ENCODE measurements around the gene CACNB1. TPM values are rescaled to one million over a fixed set of nuclear protein-coding genes. Genes with fewer than 3 reads are reported as not detected.

Gene CACNB1
- total and polyA plus RNA-seq, 2 donors = 7.4 to 9.1 TPM

DNA sequence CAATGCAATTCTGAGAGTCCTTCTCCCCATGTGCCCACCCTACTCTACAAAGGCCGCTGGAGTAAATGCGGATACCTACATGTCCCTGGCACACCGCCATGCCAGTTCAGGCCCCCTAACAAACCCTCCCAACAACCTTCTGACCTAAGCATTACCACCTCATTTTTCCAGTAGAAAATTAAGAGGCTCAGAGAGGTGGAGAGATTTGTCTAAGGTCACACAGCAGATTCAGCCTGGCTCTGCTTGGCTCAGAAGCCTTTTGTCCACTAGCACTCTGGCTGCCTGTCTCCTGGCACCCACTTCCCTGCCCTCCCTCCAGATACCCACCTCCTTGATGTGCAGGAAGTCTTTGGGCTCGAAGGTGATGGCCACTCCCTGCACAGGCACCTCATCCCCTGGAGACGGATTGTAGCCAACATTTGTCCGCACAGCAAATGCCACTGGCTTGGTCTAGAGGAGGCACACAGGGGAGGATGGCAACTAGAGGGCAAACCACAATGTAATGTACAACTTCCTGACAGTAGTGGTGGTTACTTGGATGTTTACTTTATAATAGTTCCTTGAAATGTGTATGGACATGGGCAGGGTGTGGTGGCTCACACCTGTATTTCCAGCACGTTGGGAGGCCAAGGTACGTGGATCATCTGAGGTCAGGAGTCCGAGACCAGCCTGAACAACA lies 10.2 kb downstream of the CACNB1 start:
- 94% methylated on average over 9 of the region's 9 CpGs for WGBS
- no peaks in the 10 kb centered on the region for H3K4me1 ChIP-seq (ENCODE audit: insufficient read depth)
- no peak overlapping the region for H3K27ac ChIP-seq (ENCODE audit: low read depth)
- no peak for DNase-seq (ENCODE audit: extremely low spot score)
- H3K4me3 ChIP-seq (ENCODE audit: low read depth, low read length) = no peak overlapping the region
- peaks cover 5% of the 10 kb centered on the region for H3K36me3 ChIP-seq (ENCODE audit: insufficient read depth)

DNA sequence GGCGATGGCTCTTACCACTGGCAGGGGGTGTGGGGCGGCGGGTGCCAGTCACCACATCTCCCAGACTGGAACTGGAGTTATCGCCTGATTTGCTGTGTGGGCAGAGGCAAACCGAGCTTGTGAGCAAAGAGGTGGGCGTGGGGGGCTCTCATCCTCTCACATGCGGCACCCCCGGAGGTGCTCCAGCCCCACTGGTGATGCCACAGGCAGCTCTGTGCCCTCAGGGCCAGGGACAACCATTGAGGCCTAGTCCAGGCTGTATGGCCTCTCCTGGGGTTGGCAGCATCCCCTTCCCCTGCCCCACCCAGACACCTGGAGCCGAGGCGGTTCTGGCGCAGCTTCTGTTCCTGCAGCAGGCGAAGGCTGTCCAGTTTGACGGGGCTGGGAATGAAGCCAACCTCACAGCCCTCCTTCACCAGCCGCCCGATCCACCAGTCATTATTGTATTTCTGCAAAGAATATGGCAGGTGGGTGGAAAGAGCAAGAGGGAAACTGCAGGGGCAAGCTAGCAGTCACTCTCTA lies 10.9 kb downstream of the CACNB1 start:
- H3K36me3 ChIP-seq (ENCODE audit: insufficient read depth) = peaks cover 2% of the 10 kb centered on the region
- no peak overlapping the region for H3K4me3 ChIP-seq (ENCODE audit: low read depth, low read length)
- no peak for DNase-seq (ENCODE audit: extremely low spot score)
- H3K27ac ChIP-seq (ENCODE audit: low read depth) = no peak overlapping the region
- H3K4me1 ChIP-seq (ENCODE audit: insufficient read depth) = no peaks in the 10 kb centered on the region
- 81% methylated on average over 15 of the region's 15 CpGs for WGBS

DNA sequence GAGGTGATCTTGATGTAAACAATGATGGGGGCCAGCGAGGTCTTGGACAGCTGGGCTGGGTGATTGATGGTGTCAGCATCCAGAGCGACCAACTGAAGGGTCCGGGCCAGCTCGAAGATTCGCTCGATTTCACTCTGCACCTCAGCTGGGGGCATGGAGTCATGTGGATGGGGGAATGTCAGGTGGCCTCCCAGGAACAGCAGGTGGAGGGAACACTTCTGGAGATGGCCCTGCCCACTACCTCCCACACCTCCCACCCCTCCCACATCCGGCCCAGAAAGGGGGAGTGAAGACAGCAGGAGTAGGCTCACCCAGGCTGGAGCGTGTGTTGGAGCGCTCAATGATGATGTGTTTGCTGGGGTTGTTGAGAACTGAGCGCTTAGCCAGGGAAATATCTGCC lies 13.7 kb downstream of the CACNB1 start:
- no peak overlapping the region for H3K4me3 ChIP-seq (ENCODE audit: low read depth, low read length)
- H3K4me1 ChIP-seq (ENCODE audit: insufficient read depth) = no peaks in the 10 kb centered on the region
- H3K27ac ChIP-seq (ENCODE audit: low read depth) = no peak overlapping the region
- 86% methylated on average over 10 of the region's 10 CpGs for WGBS
- H3K36me3 ChIP-seq (ENCODE audit: insufficient read depth) = no peaks in the 10 kb centered on the region
- no peak for DNase-seq (ENCODE audit: extremely low spot score)

DNA sequence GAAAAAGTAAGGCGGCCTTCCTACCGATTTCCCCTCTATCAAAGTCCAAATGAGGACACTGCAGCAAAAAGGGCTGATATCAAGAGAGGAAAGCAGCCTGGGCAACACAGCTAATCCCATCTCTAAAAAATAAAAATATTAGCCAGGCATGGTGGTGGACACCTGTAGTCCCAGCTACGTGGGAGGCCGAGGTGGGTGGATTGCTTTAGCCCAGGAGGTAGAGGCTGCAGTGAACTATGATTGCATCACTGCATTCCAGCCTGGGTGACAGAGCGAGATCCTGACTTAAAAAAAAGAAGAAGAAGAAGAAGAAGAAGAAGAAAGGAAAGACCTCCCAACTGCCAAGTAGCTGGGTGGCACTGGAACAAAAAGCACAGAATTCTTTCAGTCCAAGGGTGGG lies 14.4 kb downstream of the CACNB1 start:
- WGBS = 95% methylated on average over 5 of the region's 5 CpGs
- Histone ChIP-seq H3K36me3 (ENCODE audit: insufficient read depth) (no peaks in the 10 kb centered on the region), H3K4me1 (ENCODE audit: insufficient read depth) (peaks cover 1% of the 10 kb centered on the region), H3K27ac (ENCODE audit: low read depth) (no peak overlapping the region), H3K4me3 (ENCODE audit: low read depth, low read length) (no peak overlapping the region)
- no peak for DNase-seq (ENCODE audit: extremely low spot score)

DNA sequence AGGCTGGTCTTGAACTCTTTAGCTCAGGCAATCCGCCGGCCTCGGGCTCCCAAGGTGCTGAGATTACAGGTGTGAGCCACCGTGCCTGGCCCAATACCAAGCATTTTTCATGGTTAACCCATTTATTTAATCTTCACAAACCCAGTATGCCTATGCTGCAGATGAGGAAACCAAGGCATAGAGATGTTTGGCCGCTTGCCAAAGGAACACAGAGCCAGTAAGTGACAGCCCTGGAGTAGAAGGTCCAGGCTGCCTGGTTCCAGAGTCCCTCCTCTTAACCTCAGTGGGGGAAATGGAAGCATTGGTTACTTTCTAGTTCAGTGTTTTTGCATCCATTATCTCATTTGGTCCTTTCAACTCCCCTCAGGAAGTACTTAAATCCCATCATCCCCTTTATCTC lies 16.2 kb downstream of the CACNB1 start:
- no peak overlapping the region for H3K4me3 ChIP-seq (ENCODE audit: low read depth, low read length)
- WGBS = 93% methylated on average over 5 of the region's 5 CpGs
- no peak for DNase-seq (ENCODE audit: extremely low spot score)
- peaks cover 1% of the 10 kb centered on the region for H3K4me1 ChIP-seq (ENCODE audit: insufficient read depth)
- H3K27ac ChIP-seq (ENCODE audit: low read depth) = no peak overlapping the region
- H3K36me3 ChIP-seq (ENCODE audit: insufficient read depth) = no peaks in the 10 kb centered on the region

DNA sequence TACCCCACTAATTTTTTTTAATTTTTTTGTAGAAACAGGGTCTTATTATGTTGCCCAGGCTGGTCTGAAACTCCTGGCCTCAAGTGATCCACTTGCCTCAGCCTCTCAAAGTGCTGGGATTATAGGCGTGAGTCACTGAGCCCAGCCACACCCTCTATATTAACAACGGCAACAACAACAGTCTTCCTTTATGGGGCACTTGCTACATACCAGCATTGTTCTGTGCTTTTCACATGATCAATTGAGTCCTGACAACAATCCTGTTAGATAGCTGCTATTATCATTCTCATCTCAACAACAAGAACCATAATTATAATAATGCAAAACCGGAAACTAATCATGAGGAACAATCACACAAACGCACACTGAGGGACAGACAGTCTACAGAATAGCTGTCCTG lies 18.9 kb downstream of the CACNB1 start:
- no peak for DNase-seq (ENCODE audit: extremely low spot score)
- WGBS = 62% methylated on average over 4 of the region's 4 CpGs
- H3K27ac ChIP-seq (ENCODE audit: low read depth) = no peak overlapping the region
- H3K36me3 ChIP-seq (ENCODE audit: insufficient read depth) = no peaks in the 10 kb centered on the region
- no peak overlapping the region for H3K4me3 ChIP-seq (ENCODE audit: low read depth, low read length)
- peaks cover 1% of the 10 kb centered on the region for H3K4me1 ChIP-seq (ENCODE audit: insufficient read depth)

DNA sequence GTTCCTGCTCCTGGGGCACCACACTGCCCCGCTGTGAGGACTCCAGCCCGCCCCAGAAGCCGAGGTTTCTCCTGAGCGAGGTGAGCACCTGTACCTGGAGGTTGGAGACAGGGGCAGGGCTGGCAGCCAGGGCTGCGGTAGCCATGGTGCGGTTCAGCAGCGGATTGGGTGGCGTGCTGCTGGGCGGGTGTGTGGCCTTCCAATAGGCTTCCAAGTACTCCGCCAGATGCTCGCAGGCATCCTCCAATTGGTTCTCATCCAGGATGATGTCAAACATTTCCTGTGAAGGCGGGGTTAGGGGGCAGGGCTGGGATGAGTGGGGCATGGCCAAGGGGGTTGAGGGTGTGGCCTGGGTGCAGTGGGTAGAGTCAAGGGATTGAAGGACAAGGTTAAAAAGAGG lies 20.2 kb downstream of the CACNB1 start:
- peaks cover 1% of the 10 kb centered on the region for H3K4me1 ChIP-seq (ENCODE audit: insufficient read depth)
- 82% methylated on average over 12 of the region's 12 CpGs for WGBS
- H3K36me3 ChIP-seq (ENCODE audit: insufficient read depth) = no peaks in the 10 kb centered on the region

DNA sequence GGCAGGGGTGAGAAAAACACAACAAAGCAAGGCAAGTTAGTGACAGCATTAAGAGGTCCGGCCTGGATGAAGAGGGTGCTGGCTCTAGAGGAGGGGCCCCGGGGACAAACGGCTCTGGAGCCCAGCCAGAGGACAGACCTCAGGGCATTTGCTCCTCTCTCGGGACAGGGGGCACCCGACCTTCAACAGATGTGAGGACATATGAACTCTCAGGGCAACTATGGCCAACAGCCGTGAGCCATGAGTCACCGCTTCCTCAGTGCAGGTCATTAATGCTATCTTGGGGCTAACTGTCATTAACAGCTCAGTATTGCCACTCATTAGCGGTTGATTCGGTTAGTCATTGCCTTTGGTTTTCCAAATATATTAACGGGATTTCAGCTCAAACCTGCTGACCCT lies 21.8 kb downstream of the CACNB1 start:
- peaks cover 1% of the 10 kb centered on the region for H3K4me1 ChIP-seq (ENCODE audit: insufficient read depth)
- no peak for DNase-seq (ENCODE audit: extremely low spot score)
- no peaks in the 10 kb centered on the region for H3K36me3 ChIP-seq (ENCODE audit: insufficient read depth)
- H3K4me3 ChIP-seq (ENCODE audit: low read depth, low read length) = no peak overlapping the region
- 80% methylated on average over 10 of the region's 10 CpGs for WGBS
- no peak overlapping the region for H3K27ac ChIP-seq (ENCODE audit: low read depth)

More for the DNA sequence above, 20.2 kb downstream of the CACNB1 start:
- no peak overlapping the region for H3K27ac ChIP-seq (ENCODE audit: low read depth)
- no peak for DNase-seq (ENCODE audit: extremely low spot score)
- H3K4me3 ChIP-seq (ENCODE audit: low read depth, low read length) = no peak overlapping the region

DNA sequence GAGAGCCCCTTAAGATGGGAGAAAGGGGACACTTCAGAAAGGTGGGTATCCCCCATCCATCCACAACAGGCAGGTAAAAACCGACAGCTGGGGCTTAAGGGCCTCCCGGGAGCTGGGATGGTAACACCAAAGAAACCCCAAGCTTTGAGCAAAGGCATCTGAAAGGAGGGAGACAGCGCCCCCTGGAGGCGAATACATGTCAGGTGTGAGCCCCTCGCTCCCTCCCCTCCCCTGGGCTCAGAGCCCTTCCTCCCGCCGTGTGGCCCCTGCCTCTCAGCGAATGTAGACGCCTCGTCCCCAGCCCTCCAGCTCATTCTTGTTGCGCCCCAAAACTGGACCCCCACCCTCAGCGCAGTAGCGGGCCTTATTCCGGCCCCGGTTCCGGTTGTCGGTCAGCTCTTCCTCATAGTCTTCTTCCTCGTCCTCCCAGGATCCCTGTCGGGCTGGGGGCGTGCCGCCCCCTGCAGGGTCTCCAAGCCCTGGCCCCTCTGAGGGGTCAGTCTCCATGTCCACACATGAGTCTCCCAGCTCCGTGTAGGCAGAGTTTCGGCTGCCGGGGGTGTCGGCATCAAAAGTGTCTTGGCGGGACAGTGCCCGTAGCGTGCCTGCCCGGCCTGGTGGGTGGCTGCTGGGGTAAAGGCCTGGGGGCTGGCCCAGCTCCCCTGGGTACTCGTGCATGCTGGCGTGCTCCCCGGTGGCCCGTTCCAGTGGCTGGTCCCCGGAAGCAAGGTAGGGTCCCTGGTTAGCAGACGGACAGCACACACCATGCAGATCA lies 22.4 kb downstream of the CACNB1 start:
- DNase-seq (ENCODE audit: extremely low spot score) = no peak
- Histone ChIP-seq H3K4me3 (ENCODE audit: low read depth, low read length) (no peak overlapping the region), H3K27ac (ENCODE audit: low read depth) (no peak overlapping the region), H3K36me3 (ENCODE audit: insufficient read depth) (no peaks in the 10 kb centered on the region), H3K4me1 (ENCODE audit: insufficient read depth) (peaks cover 1% of the 10 kb centered on the region)
- 54% methylated on average over 35 of the region's 35 CpGs for WGBS

DNA sequence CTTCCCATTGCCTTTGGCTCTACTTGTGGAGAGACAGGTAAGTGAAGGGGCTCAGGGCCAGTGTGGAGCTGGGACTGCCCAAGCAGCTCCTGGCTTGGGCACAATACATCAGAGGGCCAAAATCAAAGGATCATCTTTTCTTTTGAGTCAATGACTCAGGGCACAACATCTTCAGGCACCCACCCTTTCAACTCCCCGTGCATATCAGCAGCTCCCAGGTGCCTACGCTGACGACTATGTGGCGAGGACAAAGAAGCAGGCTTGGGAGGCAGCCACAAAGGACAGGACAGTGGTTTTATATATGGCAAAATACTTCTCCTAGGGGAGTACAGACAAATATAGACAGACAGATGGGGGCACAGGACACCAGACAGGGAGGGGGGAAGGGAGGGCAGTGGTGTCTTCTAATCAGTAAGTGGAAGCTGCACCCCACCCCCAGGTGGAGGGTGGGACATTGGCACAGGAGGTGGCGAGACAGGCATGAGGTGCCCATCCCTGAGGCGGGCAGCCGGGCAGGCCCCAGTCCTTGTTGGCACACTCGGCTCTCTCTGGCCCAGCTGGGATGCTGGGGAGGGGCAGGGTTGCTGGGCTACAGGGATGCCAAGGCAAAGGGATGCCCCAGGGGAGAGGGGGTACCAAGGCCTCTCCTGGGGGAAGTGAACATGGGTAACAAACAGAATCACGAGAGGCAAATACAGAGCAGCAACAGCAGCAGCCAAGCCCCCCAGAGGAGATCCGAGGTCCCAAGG lies 23.8 kb downstream of the CACNB1 start:
- no peak overlapping the region for H3K27ac ChIP-seq (ENCODE audit: low read depth)
- no peak overlapping the region for H3K4me3 ChIP-seq (ENCODE audit: low read depth, low read length)
- DNase-seq (ENCODE audit: extremely low spot score) = no peak
- WGBS = 65% methylated on average over 10 of the region's 10 CpGs
- H3K36me3 ChIP-seq (ENCODE audit: insufficient read depth) = no peaks in the 10 kb centered on the region
- peaks cover 1% of the 10 kb centered on the region for H3K4me1 ChIP-seq (ENCODE audit: insufficient read depth)

DNA sequence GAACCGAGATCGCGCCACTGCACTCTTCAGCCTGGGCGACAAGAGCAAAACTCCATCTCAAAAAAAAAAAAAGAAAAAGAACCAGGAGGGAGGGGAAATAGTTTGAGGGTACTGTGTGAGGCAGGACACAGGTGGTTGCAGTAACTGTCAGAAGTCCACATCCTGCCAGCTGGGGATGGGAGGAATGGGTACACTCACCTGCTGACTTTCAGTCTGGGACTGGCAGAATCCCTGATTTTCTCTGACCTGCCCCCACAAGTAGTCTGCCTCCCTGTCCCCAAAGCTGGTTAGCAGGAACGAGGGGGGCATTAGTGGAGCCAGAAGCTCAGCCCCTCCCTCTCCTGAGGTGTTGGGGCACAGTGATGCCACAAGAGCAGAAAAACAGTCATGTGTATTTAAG lies 24.4 kb downstream of the CACNB1 start:
- Histone ChIP-seq H3K4me1 (ENCODE audit: insufficient read depth) (no peaks in the 10 kb centered on the region), H3K27ac (ENCODE audit: low read depth) (no peak overlapping the region), H3K36me3 (ENCODE audit: insufficient read depth) (no peaks in the 10 kb centered on the region), H3K4me3 (ENCODE audit: low read depth, low read length) (no peak overlapping the region)
- WGBS = 73% methylated on average over 5 of the region's 5 CpGs
- DNase-seq (ENCODE audit: extremely low spot score) = no peak

DNA sequence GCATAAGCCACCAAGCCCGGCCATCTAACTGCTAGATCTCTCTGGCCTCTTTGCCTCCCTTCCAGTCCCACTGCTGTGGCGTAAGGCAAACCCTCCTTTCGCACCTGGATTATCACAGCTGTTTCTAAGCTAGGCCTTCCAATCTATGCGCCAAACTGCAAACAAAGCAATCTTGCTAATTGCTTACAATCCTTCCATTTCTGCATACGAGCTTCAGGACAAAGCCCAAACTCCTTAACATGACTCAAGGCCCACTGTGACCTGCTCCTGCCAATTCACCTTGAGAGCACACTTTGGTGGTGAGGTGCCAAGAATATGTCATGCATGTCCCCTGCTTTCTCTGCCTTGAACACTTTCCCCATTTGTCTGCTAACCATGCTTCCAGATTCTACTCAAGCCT lies 25.5 kb downstream of the CACNB1 start:
- no peak overlapping the region for H3K4me3 ChIP-seq (ENCODE audit: low read depth, low read length)
- no peak overlapping the region for H3K27ac ChIP-seq (ENCODE audit: low read depth)
- no peaks in the 10 kb centered on the region for H3K4me1 ChIP-seq (ENCODE audit: insufficient read depth)
- DNase-seq (ENCODE audit: extremely low spot score) = no peak
- no peaks in the 10 kb centered on the region for H3K36me3 ChIP-seq (ENCODE audit: insufficient read depth)
- WGBS = 84% methylated on average over 5 of the region's 5 CpGs

DNA sequence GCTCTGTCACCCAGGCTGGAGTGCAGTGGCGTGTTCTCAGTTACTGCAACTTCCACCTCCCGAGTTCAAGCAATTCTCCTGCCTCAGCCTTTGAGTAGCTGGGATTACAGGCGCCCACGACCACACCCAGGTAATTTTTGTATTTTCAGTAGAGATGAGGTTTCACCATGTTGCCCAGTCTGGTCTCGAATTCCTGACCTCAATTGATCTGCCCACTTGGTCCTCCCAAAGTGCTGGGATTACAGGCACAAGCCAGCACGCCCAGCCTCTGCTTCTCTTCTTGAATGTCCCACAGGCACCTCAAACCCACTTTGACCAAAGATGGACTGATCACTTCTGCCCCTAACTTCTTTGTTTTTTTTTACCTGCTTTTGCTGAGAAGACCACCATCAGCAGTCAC lies 26.9 kb downstream of the CACNB1 start:
- 74% methylated on average over 6 of the region's 6 CpGs for WGBS
- Histone ChIP-seq H3K4me3 (ENCODE audit: low read depth, low read length) (no peak overlapping the region), H3K27ac (ENCODE audit: low read depth) (no peak overlapping the region), H3K36me3 (ENCODE audit: insufficient read depth) (no peaks in the 10 kb centered on the region), H3K4me1 (ENCODE audit: insufficient read depth) (no peaks in the 10 kb centered on the region)
- DNase-seq (ENCODE audit: extremely low spot score) = no peak

DNA sequence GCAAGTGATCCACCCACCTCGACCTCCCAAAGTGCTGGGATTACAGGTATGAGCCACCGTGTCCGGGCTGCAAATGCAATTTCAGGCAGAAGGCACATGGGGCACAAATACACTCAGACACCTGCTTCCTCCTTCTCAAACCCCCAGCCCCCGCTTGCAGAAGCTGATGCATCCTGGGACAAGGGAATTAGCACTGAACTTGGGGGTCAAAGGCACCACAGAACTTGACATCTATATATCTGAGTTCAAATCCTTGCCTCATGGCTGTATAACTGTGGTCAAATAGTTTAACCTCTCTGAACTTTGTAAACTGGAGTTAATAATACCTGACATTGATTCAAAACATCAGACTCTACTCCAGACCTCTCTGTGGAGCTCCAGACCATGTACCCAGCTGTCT lies 27.4 kb downstream of the CACNB1 start:
- Histone ChIP-seq H3K36me3 (ENCODE audit: insufficient read depth) (no peaks in the 10 kb centered on the region), H3K27ac (ENCODE audit: low read depth) (no peak overlapping the region), H3K4me3 (ENCODE audit: low read depth, low read length) (no peak overlapping the region), H3K4me1 (ENCODE audit: insufficient read depth) (no peaks in the 10 kb centered on the region)
- WGBS = 73% methylated on average over 4 of the region's 4 CpGs
- DNase-seq (ENCODE audit: extremely low spot score) = no peak

Measured in urinary bladder (tissue), 4 donors.